Activated naive CD4-positive, alpha-beta T cell treated with anti-CD3 and anti-CD28 coated beads for 36 hours (primary cell): ENCODE measurements around the gene PARVB. TPM values are rescaled to one million over a fixed set of nuclear protein-coding genes. Genes with fewer than 3 reads are reported as not detected.

Experiments
- CTCF ChIA-PET: fragments of 350-600 bp; sonication (Branson Sonifier 250); formaldehyde crosslinking; loops from one replicate; lab custom pipeline; 2021; ENCODE audit warnings: antibody characterized with exemption; lab: Charles Lee
- DNase-seq: peaks from one replicate; pipeline ENCODE4 v3.0.0-alpha.2; 2020
- H3K27ac Mint-ChIP-seq: one replicate; pipeline ENCODE4 v1.8.0; 2021; ENCODE audit warnings: mild to moderate bottlenecking, mixed read lengths
- H3K27me3 Mint-ChIP-seq: one replicate; pipeline ENCODE4 v1.8.0; 2021; ENCODE audit warnings: low read depth, mixed read lengths
- H3K36me3 Mint-ChIP-seq: one replicate; pipeline ENCODE4 v1.8.0; 2021; ENCODE audit warnings: low read depth, mixed read lengths
- H3K4me1 Mint-ChIP-seq: one replicate; pipeline ENCODE4 v1.8.0; 2021; ENCODE audit warnings: low read depth, mixed read lengths
- H3K4me3 Mint-ChIP-seq: one replicate; pipeline ENCODE4 v1.8.0; 2021; ENCODE audit warnings: mild to moderate bottlenecking, moderate library complexity, mixed read lengths
- H3K9me3 Mint-ChIP-seq: one replicate; pipeline ENCODE4 v1.8.0; 2021; ENCODE audit warnings: mixed read lengths
- intact Hi-C: fragments of 100-400 bp; cut with micrococcal nuclease; formaldehyde crosslinking; loops from one replicate; pipeline ENCODE4 v1.15.1; 2023
- total RNA-seq, 2 experiments: library from RNA; stranded (reverse); gene quantifications; one replicate each; pipeline ENCODE4 v1.2.3, GENCODE V29; 2021

PARVB gene
- total RNA-seq, 2 experiments from 2014 or later: 37.2 to 37.6 TPM

DNA sequence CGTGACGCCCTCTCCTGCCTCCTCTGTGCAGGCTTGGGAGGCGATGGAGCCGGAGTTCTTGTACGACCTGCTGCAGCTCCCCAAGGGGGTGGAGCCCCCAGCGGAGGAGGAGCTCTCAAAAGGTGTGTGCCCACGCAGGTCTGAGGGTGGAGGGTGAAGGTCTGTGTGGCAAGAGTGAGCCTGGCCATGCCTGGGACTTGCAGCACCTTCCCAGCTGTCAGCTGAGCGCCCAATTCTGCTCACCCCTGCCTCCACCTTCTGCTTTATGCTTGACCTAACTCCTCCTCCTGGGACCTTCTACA is 159.1 kb downstream of the PARVB start:
- intact Hi-C loops: loop anchor here (5.0 to 10.0 kb wide), 4 partner anchors 156 to 439 kb away; no protein-coding TSS in a partner anchor
- no peaks in the 10 kb centered on the region for H3K9me3 Mint-ChIP-seq
- H3K27me3 Mint-ChIP-seq: no peaks in the 10 kb centered on the region
- H3K4me1 Mint-ChIP-seq: peaks cover 15% of the 10 kb centered on the region
- peak overlapping the region; percentile 95 for H3K27ac Mint-ChIP-seq
- CTCF ChIA-PET: interaction anchor here (0.9 kb wide), 1 partner anchor 52 kb away, joined by 3 read pairs; no protein-coding TSS in a partner anchor
- H3K4me3 Mint-ChIP-seq: peak overlapping the region; percentile 92
- DNase-seq: no peak
- peaks cover 8% of the 10 kb centered on the region for H3K36me3 Mint-ChIP-seq

DNA sequence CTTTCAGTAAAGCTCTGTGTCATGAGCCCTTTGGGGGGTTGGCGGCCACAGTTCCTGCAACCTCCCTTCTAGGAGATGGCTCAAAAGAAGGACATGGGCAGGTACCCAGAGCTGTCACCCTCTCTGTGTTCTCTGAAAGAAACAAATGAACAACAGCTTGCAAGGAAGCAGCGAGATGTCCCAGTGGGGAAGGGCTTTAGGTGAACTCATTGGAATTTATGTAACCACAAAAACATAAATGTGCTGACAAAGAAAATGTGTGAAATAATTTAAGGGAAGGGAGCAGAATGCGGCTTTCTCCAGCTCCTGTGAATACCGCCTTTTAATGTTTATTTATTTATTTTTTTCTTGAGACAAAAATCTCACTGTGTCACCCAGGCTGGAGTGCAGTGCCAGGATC is 159.9 kb downstream of the PARVB start:
- H3K27ac Mint-ChIP-seq: no peak overlapping the region
- intact Hi-C loops: loop anchor here (5.0 to 10.0 kb wide), 4 partner anchors 157 to 438 kb away; no protein-coding TSS in a partner anchor
- CTCF ChIA-PET: no interaction called here
- H3K4me1 Mint-ChIP-seq: peaks cover 15% of the 10 kb centered on the region
- peaks cover 8% of the 10 kb centered on the region for H3K36me3 Mint-ChIP-seq
- no peak for DNase-seq
- H3K4me3 Mint-ChIP-seq: no peak overlapping the region
- H3K27me3 Mint-ChIP-seq: no peaks in the 10 kb centered on the region
- H3K9me3 Mint-ChIP-seq: no peaks in the 10 kb centered on the region

- no peak for DNase-seq
- CTCF ChIA-PET: no interaction called here
- H3K27ac Mint-ChIP-seq: no peak overlapping the region
These were observed 161.4 kb downstream of the PARVB start for GRCh38 chr22:44185237-44186120.

DNA sequence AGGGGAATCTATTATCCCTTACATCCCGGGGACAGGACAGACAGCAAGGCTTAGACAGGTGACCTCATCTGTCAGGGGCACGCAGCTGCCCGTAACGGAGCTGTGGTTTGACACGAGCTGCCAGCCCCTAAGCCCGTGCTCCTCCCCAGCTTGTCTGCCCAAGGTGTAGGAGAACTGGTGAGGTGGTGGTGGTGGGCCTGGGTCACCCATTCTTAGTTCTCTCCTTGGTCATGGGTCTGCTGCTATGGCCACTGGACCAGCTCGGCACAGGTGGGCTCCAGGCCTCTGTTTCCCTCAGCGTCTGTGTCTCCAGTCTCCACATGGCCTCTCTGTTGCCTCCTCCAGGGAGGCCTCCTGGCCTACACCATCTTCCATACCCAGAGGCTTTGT is 162.0 kb downstream of the PARVB start:
- no peaks in the 10 kb centered on the region for H3K9me3 Mint-ChIP-seq

More at GRCh38 chr22:44185237-44186120, 161.4 kb downstream of the PARVB start:
- peaks cover 8% of the 10 kb centered on the region for H3K36me3 Mint-ChIP-seq
- H3K4me3 Mint-ChIP-seq: no peak overlapping the region
- peaks cover 15% of the 10 kb centered on the region for H3K4me1 Mint-ChIP-seq
- intact Hi-C loops: loop anchor here (10.0 kb wide), 1 partner anchor 191 kb away; no protein-coding TSS in a partner anchor
- no peaks in the 10 kb centered on the region for H3K9me3 Mint-ChIP-seq
- no peaks in the 10 kb centered on the region for H3K27me3 Mint-ChIP-seq

GRCh38 chr22:44186737-44187136 is 162.6 kb downstream of the PARVB start:
- Mint-ChIP-seq H3K27me3 (no peaks in the 10 kb centered on the region), H3K4me1 (peaks cover 16% of the 10 kb centered on the region), H3K27ac (no peak overlapping the region), H3K36me3 (peaks cover 10% of the 10 kb centered on the region), H3K4me3 (no peak overlapping the region), H3K9me3 (no peaks in the 10 kb centered on the region)
- intact Hi-C loops: loop anchor here (10.0 kb wide), 1 partner anchor 192 kb away; no protein-coding TSS in a partner anchor
- DNase-seq: no peak
- CTCF ChIA-PET: no interaction called here

More for the DNA sequence above, 162.0 kb downstream of the PARVB start:
- DNase-seq: no peak
- CTCF ChIA-PET: no interaction called here
- intact Hi-C loops: loop anchor here (10.0 kb wide), 1 partner anchor 191 kb away; no protein-coding TSS in a partner anchor
- peaks cover 8% of the 10 kb centered on the region for H3K36me3 Mint-ChIP-seq
- H3K27ac Mint-ChIP-seq: no peak overlapping the region
- no peaks in the 10 kb centered on the region for H3K27me3 Mint-ChIP-seq
- peaks cover 11% of the 10 kb centered on the region for H3K4me1 Mint-ChIP-seq
- H3K4me3 Mint-ChIP-seq: no peak overlapping the region

GRCh38 chr22:44187652-44188230 is 163.6 kb downstream of the PARVB start:
- peaks cover 7% of the 10 kb centered on the region for H3K36me3 Mint-ChIP-seq
- no peaks in the 10 kb centered on the region for H3K9me3 Mint-ChIP-seq
- CTCF ChIA-PET: no interaction called here
- H3K27me3 Mint-ChIP-seq: no peaks in the 10 kb centered on the region
- H3K4me3 Mint-ChIP-seq: no peak overlapping the region
- DNase-seq: no peak
- intact Hi-C loops: loop anchor here (10.0 kb wide), 1 partner anchor 193 kb away; no protein-coding TSS in a partner anchor
- H3K27ac Mint-ChIP-seq: no peak overlapping the region
- H3K4me1 Mint-ChIP-seq: peaks cover 17% of the 10 kb centered on the region

GRCh38 chr22:44188316-44188715 is 164.2 kb downstream of the PARVB start:
- Mint-ChIP-seq H3K4me1 (peaks cover 20% of the 10 kb centered on the region), H3K27ac (no peak overlapping the region), H3K36me3 (peaks cover 12% of the 10 kb centered on the region), H3K9me3 (no peaks in the 10 kb centered on the region), H3K27me3 (no peaks in the 10 kb centered on the region), H3K4me3 (no peak overlapping the region)
- DNase-seq: no peak
- CTCF ChIA-PET: no interaction called here
- intact Hi-C loops: loop anchor here (10.0 kb wide), 1 partner anchor 194 kb away; no protein-coding TSS in a partner anchor

DNA sequence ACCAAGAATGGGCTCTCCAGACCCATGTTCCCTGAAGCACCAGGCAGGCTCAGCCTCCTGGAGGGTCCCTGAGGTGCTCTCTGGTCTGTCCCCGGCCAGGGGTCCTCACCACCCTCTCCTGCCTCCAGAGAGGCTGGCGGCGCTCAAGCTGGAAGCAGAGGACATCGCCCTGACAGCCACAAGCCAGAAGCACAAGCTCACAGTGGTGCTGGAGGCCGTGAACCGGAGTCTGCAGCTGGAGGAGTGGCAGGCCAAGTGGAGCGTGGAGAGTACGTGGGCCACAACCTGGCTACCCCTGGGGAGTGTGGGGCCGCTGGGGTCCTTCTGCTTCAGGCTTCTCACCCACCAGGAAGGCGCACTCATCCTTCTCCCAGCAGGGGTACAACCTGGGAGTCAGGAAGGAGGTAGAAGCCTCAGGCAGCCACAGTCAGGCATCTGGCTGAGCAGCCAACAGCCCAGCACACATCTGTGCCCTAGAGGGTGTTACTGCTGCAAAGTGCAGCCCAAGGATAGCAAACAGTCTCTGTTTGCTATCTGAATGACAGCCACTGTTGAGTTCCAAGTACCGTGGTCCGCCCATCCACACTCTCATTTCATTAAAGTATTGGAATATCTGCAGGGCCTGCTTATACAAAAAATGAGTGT is 165.0 kb downstream of the PARVB start:
- DNase-seq: no peak
- H3K27me3 Mint-ChIP-seq: no peaks in the 10 kb centered on the region
- H3K27ac Mint-ChIP-seq: no peak overlapping the region
- peaks cover 16% of the 10 kb centered on the region for H3K36me3 Mint-ChIP-seq
- H3K4me1 Mint-ChIP-seq: peaks cover 26% of the 10 kb centered on the region
- H3K4me3 Mint-ChIP-seq: no peak overlapping the region
- no peaks in the 10 kb centered on the region for H3K9me3 Mint-ChIP-seq
- CTCF ChIA-PET: no interaction called here
- intact Hi-C loops: loop anchor here (10.0 kb wide), 1 partner anchor 194 kb away; no protein-coding TSS in a partner anchor

DNA sequence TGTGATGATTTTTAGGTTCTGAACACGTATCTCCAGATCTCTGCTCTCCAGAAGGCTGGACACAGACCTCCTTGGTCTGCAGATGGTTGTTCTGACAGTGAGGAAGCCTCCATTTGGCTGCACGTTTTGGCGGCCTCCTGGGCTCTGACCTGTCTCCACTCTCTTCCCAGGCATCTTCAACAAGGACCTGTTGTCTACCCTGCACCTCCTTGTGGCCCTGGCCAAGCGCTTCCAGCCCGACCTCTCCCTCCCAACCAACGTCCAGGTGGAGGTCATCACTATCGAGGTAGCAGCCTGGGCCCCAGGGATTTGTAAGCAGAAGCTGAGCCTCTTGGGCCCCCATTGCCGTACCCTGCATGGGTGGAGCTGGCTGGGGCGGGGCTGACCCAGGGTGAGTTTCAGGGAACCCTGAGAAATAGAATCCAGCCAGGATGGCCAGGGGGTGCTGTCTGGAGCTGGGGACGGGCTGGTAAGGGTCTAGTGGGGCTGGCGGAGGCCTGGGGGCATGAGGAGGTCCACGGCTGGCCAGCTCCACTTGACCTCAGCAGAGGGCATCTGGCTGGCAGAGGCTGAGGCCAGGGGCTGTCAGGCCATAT is 166.4 kb downstream of the PARVB start:
- Mint-ChIP-seq H3K9me3 (no peaks in the 10 kb centered on the region), H3K4me3 (no peak overlapping the region), H3K4me1 (peaks cover 33% of the 10 kb centered on the region), H3K27me3 (no peaks in the 10 kb centered on the region), H3K36me3 (peaks cover 19% of the 10 kb centered on the region), H3K27ac (no peak overlapping the region)
- no peak for DNase-seq
- CTCF ChIA-PET: no interaction called here
- intact Hi-C loops: no loop called here

DNA sequence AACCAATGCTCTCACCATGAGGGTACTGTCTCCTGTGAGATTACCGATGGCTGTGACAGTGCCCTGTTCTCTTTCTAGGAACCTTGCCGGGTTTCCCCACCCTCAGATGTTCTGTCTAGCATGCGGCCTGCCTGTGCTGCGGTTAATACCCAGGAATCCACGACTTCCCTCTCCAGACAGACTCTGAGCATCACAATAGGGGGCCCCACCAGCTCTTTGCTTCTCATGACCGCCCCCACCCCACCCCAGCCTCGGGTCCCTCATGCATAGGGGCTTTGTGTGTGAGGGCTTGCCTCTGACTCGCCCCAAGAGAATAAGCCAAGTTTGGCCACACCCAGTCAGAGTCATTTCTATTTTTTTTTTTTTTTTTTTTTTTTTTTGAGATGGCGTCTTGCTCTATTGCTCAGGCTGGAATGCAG is 166.9 kb downstream of the PARVB start:
- peaks cover 33% of the 10 kb centered on the region for H3K4me1 Mint-ChIP-seq
- intact Hi-C loops: no loop called here
- no peaks in the 10 kb centered on the region for H3K9me3 Mint-ChIP-seq
- no peaks in the 10 kb centered on the region for H3K27me3 Mint-ChIP-seq
- CTCF ChIA-PET: no interaction called here
- peaks cover 19% of the 10 kb centered on the region for H3K36me3 Mint-ChIP-seq
- peak; percentile 68 for DNase-seq
- no peak overlapping the region for H3K4me3 Mint-ChIP-seq
- H3K27ac Mint-ChIP-seq: no peak overlapping the region

GRCh38 chr22:44192098-44192815 is 168.2 kb downstream of the PARVB start:
- DNase-seq: peak; percentile 64
- Mint-ChIP-seq H3K4me1 (peaks cover 33% of the 10 kb centered on the region), H3K27me3 (no peaks in the 10 kb centered on the region), H3K9me3 (no peaks in the 10 kb centered on the region), H3K36me3 (peaks cover 18% of the 10 kb centered on the region), H3K27ac (no peak overlapping the region), H3K4me3 (no peak overlapping the region)
- CTCF ChIA-PET: interaction anchor here (0.7 kb wide), 1 partner anchor 13 kb away, joined by 4 read pairs; no protein-coding TSS in a partner anchor
- intact Hi-C loops: no loop called here
